ENCODE measurements around the gene NADK2.

- TF ChIP-seq CTCF (IDR thresholded peaks at IDR 0.05) (no peak), POLR2A (IDR thresholded peaks at IDR 0.05) (no peak)
These were observed 61.8 kb downstream of the NADK2 start for GRCh38 chr5:36179950-36180349.
